GM21381 (cell line): ENCODE measurements around the gene PPP1R3A.

ENCODE experiments used
- ATAC-seq: cut with Tn5 transposase; IDR thresholded peaks from one replicate; pipeline ENCODE4 v1.9.1; 2021; ENCODE audit warnings: mild to moderate bottlenecking, moderate library complexity; ENCODE audit not compliant: unreplicated experiment

Gene PPP1R3A

DNA sequence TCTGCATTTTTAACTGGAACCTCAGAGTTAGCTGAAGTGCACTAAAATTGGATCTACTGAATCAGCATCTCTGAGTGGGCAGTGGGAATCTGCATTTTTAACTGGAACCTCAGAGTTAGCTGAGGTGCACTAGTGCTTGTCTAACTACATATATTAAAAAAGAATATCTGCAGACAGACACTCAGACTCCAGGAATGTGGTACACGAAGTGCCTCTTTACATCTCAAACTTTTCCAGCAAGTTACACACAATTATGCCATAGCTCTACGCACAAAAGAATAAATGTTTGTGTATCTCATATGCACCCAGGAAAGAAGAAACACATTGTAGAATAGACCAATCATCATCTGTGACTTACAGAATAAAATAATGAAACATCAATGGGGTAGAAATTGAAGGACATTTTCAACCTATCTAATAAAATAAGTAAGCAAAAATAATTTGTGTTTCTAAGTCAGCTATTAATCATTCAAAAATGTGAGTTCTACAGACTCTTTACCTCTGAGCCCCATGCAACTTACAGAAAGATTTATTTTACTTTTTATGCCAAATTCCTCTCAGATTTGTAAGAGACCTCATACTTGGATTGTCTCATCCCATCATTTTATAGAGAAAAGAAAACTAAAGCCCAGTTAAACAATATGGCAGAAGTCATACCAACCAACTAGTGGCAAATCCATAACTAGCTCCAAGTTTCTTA lies 28.3 kb downstream of the PPP1R3A start:
- ATAC-seq = no peak

GRCh38 chr7:113883096-113883495 lies 35.7 kb downstream of the PPP1R3A start:
- no peak for ATAC-seq

GRCh38 chr7:113880559-113880958 lies 38.2 kb downstream of the PPP1R3A start:
- no peak for ATAC-seq

GRCh38 chr7:113878394-113878992 lies 40.3 kb downstream of the PPP1R3A start:
- ATAC-seq = no peak

- ATAC-seq = no peak
These were observed 43.6 kb downstream of the PPP1R3A start for GRCh38 chr7:113875224-113875623.

DNA sequence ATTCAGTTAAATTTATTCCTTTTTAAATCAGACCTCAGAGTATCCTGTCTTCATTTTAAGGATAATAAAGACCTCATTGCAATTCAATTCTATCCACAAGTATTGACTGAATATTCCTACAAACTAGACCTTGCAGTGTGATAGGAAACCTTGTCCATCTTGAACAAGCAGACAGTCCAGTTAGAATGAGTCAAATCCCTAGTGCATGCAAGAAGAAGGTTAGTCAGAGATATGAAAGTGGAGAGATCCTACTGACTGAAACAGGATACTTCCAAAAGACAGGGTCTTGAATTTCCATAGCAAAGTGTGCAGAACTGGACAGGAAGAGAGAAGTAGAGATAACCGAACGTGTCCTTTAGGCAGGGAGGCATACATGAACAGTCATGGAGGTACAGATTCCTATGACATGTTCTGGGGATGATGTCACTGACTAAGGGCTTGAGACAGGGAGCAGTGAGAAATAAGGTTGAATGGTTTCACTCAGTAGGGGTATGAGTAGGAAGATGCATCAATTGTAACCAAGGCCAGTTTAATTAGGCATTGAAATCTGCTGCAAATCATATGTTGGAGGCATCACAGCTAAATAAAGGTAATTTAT lies 45.2 kb downstream of the PPP1R3A start:
- ATAC-seq = no peak

DNA sequence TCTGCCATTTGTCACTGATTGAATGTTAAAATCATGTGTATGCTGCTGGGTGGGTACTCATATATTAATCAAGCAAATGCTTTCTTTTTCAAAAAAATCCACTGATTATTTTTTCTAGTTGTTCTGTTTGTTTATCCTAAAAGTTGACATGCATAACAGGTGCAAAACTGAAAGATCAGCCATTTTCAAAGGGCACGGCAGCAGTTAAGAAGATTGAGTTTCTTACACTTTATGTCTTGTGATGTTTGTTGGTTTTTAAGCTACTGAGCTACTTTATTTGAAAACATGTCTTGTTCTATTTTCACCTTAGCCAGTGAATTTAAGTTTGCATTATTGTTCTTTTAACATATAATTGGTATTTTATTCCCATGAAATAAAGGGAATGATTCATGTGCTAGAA lies 45.8 kb downstream of the PPP1R3A start:
- no peak for ATAC-seq

DNA sequence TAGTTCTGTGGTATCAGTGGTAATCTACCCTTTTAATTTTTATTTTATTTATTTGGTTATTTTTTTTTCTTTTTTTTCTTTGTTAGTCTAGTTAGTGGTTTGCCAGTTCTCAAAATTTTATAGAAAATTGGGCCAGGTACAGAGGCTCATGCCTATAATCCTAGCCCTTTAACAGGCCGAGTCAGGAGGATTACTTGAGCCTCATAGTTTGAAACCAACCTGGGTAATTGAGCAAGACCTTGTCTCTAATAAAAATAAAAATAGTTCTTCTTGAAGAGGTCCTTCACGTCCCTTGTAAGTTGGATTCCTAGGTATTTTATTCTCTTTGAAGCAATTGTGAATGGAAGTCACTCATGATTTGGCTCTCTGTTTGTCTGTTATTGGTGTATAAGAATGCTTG lies 51.5 kb downstream of the PPP1R3A start:
- ATAC-seq = no peak

DNA sequence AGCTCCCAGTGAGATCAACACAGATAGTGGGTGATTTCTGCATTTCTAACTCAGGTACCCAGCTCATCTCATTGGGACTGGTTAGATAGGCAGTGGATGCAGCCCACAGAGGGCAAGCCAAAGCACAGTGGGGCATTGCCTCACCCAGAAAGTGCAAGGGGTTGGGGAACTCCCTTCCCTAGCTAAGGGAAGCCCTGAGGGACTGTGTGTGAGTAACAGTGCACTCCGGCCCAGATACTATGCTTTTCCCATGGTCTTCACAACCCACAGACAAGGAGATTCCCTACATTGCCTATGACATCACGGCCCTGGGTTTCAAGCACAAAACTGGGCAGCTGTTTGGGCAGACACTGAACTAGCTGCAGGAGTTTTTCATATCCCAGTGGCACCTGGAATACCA lies 62.8 kb downstream of the PPP1R3A start:
- ATAC-seq = no peak

DNA sequence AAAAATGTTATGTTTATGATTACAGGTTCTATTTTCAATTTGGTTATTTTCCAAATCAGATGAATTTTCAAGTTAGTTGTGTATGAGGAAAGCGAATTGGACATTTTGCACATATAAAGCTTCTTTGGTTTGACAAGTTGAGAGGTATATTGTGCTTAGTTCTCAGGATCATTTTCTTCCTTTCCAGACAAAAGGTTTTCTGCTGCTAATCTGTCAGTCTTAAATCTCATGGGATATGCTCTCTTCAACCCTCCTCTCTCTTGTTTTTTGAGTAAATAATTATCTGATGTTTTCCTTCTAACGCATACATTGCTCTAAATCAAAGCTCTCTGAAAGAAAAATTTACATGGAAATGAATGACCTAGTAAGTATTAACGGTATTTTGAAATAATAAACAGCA lies 77.9 kb downstream of the PPP1R3A start:
- no peak for ATAC-seq

DNA sequence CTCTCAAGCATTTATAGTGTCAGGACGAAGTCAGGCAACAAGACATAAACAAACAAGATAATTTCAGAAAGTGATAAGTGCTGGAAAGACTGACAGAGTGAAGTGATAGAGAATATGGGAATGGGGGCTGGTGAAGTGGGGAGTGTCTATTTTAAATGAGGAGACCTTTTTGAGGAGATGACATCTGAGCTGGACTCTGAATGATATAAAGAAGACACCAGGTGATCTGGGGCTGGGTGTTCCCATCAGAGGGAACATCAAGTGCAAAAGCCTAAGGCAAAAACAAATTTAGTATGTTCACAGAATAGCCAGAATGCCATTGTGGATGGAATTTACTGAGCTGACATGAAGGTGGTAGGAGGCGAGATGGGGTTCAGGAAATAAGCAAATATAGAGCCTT lies 83.4 kb downstream of the PPP1R3A start:
- no peak for ATAC-seq

DNA sequence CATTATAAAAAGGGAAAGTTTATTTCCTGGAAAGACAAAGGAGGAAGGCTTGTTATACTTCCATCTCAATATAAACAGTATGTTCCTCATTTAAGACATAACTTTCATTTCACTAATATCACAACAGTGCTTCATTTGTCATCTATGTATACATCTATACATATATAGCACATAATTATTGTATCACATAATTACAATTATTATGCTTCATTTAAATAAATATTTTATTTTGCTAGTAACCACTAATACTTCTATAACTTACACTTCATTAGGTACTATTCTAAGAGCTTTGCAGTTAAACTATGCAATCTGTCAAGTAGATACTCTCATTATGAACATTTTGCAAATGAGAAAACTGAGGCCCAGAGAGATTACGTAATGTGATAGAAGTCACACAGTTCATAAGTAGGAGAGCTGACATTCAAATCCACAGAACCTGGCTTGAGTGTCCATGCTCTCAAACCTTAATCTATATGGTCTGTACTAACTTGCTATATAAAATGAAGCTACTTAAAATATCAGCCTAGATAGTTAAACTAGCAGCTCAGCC lies 86.5 kb downstream of the PPP1R3A start:
- no peak for ATAC-seq

DNA sequence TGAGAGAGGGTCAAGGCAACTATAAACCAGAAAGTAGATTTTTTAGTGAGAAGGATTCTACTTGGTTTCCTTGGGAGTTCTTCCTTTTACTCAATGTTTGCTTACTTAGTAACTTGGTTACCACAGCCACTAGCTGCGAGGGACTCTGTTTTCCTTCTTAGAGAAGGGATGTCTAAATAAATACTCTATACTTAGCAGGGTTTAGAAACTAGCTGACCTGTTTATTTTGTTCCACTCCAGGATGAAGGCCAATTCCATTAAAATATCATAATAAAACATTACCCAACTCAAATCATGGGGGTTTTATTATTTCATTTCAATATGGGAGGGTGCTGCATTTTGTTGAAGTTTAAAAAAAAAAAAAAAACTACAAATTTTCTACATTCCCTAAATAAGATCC lies 87.3 kb downstream of the PPP1R3A start:
- no peak for ATAC-seq

DNA sequence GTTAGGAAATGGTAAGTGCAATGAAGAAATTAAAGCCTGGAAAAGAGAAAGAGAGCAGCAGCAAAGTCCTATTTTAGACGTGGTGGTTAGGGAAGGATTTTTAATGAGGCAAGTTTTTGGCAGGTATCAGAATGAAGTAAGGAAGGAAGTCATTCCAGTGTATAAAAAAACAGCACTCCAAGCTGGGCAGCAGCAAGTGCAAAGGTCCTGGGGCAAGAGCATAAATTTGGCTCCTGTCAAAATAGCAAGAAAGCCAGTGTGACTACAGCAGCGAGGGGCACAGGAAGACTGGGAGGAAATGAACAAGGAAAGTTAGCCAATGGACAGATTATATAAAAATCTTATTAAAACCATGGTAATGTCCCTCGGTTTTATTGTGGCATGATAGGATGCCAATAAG lies 90.2 kb downstream of the PPP1R3A start:
- no peak for ATAC-seq
